HG02870 (cell line): Measurements from ENCODE around the gene SLC22A9.

Source experiments
- ATAC-seq: cut with Tn5 transposase; IDR thresholded peaks from one replicate; pipeline ENCODE4 v1.9.1; 2021; ENCODE audit warnings: mild to moderate bottlenecking, moderate library complexity; ENCODE audit not compliant: unreplicated experiment

Gene SLC22A9

DNA sequence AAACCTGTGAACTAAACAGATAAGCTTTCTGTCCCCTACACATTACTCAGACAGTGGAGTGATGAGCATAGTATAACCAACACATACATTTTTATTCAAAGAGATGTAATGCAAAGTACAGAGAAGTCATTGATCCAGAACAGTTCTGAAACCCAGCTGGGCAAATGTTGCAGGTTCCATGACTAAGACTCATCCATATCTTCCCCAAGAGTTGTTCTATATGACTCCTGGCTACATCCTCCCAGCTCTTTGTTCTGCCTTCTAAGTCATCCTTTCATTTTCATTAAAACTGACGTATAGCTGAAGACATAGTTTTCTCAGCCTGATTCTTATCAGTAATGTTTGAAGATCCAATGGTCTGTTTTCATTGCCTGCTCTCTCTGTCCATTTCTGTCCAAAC, 74.1 kb downstream of the SLC22A9 start:
- ATAC-seq, result no peak

- ATAC-seq, result no peak
These were observed 74.6 kb downstream of the SLC22A9 start for GRCh38 chr11:63444160-63444559.

DNA sequence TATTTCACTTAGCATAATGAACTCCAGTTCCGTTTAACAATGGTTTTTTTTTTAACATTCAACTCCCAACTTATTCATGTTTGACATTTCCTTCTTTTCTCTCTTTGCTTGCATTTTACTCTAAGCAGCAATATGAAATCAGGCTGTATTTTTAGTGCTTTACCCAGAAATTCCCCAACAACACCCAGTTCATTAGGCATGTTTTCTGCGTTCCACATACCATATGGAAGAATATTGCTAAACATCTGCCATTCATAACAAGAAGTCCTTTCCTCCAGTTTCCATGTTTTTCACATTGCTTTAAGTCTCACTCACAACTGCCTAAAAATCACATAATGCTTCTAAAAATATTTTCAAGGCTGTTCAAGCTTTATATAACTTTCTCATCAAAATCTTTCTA, 75.5 kb downstream of the SLC22A9 start:
- no peak for ATAC-seq

DNA sequence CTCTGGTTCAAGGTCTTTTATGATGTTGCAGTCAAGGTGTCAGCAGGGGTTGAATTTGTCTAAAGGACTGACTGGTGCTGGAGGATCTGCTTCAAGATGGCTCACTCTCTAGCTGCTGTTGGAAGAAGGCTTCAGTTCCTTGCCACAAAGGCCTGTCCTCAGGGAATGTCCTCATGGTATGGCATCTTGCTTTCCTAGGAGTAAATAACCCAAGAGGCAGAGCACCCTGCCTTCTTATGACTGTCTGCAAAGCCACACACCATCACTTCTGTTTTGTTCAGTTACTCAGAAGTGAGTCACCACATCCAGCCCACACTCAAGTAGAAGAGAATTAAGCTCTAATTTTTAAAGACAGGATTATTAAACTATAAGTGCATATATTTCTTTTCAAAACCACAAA, 76.1 kb downstream of the SLC22A9 start:
- ATAC-seq, result no peak

DNA sequence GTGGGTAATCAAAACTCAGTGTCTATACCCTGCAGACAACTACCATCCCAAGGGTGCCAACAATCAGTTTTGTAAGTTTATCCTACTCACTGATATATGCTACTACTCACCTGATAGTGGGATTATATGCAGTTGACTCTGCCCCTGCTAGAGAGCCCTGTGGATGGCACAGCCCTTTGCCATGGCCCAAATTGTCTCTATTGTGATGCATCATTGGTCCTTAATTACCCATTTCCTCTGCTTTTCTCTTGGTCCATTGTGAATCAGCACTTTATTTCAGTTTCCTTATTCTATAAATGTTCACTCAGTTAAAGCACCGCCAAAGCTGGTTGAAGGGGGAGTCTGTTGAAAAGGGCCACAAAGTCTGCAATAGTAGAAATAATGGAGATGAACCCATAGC, 79.1 kb downstream of the SLC22A9 start:
- ATAC-seq, result no peak

- no peak for ATAC-seq
These were observed 90.0 kb downstream of the SLC22A9 start for GRCh38 chr11:63459586-63459985.
